Astrocyte of the spinal cord (primary cell): ENCODE measurements around the gene CD300A.

Experiments
- DNase-seq: peaks from one replicate; pipeline ENCODE4 v3.0.0; 2011; ENCODE audit warnings: low read depth, low spot score
- H3K4me3 ChIP-seq: 2 replicates; pipeline ENCODE4 v1.5.1; 2011; ENCODE audit warnings: low read depth, mild to moderate bottlenecking, low read length, moderate library complexity
- CTCF ChIP-seq: IDR thresholded peaks from 2 replicates; pipeline ENCODE4 v1.5.1; 2012; ENCODE audit warnings: low read depth, mild to moderate bottlenecking, low read length, inconsistent platforms
- in situ Hi-C: cut with HindIII; loops from 2 replicates; pipeline ENCODE4 v1.10.0; 2017; ENCODE audit warnings: low sequenced_read_pairs

Gene CD300A

DNA sequence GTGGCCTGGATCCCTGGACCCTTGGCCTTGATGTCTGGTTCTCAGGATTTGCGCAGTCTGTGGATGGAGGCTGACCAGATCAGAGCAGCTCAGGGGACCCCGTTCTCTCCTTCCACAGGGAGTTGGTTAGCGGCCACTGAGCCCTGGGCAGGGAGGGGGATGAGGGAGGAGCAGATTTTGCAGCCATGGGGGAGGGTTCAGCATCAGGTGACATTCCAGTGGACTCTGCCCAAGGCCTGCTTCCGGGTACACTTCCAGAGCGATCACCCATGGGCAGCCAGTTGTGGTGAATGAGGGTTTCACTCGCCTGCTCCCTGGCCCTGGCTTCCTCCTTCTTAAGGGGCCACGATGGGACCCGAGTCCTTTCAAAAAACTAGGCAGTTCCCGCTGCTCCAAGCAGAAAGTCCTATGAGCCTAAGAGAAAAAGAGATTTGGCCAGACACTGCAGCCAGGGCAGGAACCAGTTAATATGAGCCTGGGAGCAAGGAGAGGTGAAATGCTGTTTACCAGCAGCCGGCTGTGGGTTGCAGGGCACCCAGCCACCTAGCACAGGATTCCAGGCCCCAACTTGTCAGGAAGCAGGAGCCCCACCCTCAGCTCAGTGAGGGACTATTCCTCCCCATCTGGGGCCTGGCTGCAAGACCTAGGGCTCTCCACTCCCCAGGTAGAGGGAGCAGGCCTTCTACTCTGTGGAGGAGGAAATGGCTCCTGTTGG, 39.2 kb upstream of the CD300A start:
- DNase-seq, result no peak
- in situ Hi-C loops, result no loop called here
- H3K4me3 ChIP-seq, result no peak overlapping the region
- TF ChIP-seq CTCF, result no peak

DNA sequence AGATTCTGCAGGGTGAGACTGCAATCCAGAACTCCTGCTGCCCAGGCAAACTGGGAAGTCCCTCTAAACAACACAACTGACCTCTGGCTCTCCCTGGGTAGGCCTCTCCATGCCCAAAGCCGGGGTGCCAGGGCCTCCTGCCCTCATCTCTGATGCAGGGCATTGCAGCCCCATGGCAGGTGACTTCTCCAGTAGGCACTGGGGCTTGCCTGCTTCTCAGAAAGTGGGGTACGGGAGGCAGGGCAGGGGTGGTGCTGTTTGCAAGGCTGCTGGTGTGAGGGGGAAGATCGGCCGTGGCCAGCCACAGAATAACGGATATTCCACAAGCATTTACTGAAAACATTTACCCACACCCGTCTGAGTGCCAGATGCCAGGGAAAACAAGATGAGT, 38.7 kb upstream of the CD300A start:
- DNase-seq, result no peak

DNA sequence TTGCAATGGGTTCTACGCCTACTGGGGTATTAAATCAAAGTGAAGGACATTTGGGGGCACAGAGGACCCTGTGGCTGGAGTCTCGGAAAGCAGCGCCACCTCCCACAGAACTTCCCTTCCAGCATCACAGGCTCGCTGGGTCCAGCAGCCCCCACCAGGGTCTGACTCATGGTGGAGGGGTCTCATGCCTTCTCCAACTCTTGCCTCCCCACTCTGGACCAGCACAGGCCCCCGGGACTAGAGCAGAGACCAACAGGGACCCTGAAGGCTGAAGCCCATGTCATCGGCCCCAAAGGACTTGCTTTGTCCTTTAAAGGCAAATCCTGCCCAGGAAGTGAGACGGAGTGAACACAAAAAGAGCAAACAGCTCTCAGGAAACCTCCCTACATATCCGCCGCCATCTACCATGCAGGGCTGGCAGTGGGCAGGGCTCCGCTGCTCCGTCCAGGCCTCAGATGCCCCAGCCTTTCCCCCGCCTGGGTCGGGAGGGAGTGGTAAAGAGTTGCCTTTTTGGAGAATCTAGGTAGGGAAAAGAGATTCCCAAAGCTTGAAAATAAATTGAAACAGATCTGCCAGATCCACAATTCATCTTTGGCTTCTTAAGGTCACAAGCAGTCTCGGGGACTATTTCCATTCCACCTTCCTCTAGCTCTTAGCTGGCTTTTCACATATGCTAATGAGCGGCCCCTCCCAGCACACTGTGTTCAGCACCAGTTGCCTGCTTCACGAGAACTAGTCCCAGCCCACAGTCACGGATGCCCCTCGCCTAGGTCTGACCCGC, 36.6 kb upstream of the CD300A start:
- in situ Hi-C loops, result no loop called here
- DNase-seq, result no peak
- TF ChIP-seq CTCF, result no peak
- no peak overlapping the region for H3K4me3 ChIP-seq

More for the DNA sequence above, 38.7 kb upstream of the CD300A start:
- TF ChIP-seq CTCF, result no peak
- H3K4me3 ChIP-seq, result no peak overlapping the region
- in situ Hi-C loops, result no loop called here

DNA sequence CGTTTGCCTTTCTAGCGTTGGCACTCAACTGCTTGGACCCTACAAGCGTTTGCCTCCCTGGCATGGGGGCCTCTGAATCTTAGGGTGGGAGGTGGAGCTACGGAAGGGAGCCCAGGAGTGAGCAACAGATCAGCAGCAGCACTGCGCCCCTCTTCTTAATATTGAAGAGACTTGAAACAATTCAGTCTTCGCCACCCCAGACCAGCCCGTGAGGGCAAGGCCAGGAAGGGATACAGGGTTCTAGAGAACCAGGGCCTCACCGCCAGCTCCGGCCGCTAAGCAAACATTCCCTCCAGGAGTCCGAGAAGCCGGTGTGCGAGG, 36.1 kb upstream of the CD300A start:
- in situ Hi-C loops, result no loop called here
- TF ChIP-seq CTCF, result no peak
- DNase-seq, result no peak
- H3K4me3 ChIP-seq, result no peak overlapping the region

- no peak for TF ChIP-seq CTCF
- peak; percentile 44 for DNase-seq
- H3K4me3 ChIP-seq, result no peak overlapping the region
- in situ Hi-C loops, result no loop called here
Observed at GRCh38 chr17:74430706-74431567, 35.5 kb upstream of the CD300A start.

GRCh38 chr17:74431568-74432423, 34.6 kb upstream of the CD300A start, which contains the start of gene GPRC5C:
Gene GPRC5C (plus strand): TSS chr17:74432088. CDS start chr17:74439777, 7,689 bp downstream.
- H3K4me3 ChIP-seq, result peak within 1 kb of the TSS; percentile 13
- no peak for TF ChIP-seq CTCF
- DNase-seq, result no peak
- in situ Hi-C loops, result no loop called here
